ENCODE results near the gene LTB4R2.
A peak's percentile ranks its signal among the peaks of the same experiment; 100 is the strongest.

The LTB4R2 gene

GRCh38 chr14:24309538-24310264, at the start of gene LTB4R2:
TSS of gene LTB4R2 (plus strand) at chr14:24310140. CDS start at chr14:24310665, 525 bp downstream.
- DNase-seq (ENCODE audit: low spot score) = no peak

GRCh38 chr14:24260780-24261157, 49.2 kb upstream of the LTB4R2 start:
- DNase-seq (ENCODE audit: low spot score) = no peak

GRCh38 chr14:24261256-24261968, 48.5 kb upstream of the LTB4R2 start:
- DNase-seq (ENCODE audit: low spot score) = no peak

DNA sequence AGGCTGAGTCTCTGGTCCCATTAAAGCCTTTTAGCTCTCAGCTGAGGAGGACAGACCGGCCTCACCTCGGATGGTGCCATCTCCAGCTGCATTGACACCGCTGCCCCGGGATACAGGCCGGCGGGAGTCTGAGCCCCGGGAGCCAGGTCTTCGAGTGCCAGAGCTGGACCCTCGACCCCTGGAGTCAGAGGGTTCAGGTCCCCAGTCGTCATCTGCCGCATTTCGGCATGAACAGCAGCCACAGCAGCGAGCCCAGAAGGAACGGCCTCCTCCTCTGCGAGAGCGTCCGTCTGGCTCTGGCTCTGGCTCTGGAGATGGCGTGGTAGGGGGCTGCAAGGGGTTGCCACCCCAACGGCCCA, 48.0 kb upstream of the LTB4R2 start:
- no peak for DNase-seq (ENCODE audit: low spot score)

DNA sequence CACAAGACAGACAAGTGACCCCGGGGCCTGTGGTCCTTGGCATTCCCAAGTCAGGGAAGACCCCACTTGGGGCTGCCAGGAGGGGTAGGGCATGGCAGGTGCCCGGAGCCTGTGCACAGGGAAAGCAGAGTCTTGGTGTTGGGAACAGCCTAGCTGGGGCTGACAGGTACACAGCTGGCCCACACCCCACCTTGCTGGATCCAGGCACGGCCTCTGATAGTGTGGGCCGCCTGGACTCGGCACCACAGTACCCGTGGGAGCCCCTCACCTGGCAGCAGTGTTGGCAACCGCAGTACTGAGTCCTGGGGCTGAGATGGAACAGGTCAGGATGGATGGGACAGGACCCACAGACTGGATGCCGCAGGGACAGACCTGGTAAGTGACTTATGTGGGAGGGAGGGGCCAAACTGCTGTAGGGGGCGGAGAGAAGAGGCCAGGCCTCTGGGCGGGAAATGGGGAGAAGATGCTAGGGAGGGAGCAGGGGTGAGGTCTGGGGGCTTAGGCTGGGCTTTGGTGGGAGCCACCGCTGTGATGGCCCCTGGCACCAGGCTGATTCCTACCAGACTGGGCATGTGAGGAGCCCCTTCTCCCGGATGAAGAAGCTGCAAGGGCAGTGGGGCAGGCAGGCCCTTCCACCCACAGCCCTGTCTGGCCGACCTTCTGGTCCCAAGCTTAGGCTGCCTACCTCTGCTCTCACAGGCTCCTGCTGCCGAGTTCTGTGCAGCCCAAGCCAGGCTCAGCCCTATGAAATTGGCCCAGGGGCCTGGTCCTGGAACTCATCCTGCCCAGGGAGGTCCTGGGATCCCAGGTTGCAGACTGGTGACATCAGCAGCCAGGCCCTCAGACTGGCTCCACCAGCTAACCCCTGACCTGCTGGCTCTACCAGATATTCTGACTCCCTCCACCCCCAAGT, 46.9 kb upstream of the LTB4R2 start, which contains the start of gene TGM1:
Gene TGM1 (minus strand): TSS at position 357 of the 913 bp plus-strand sequence. CDS start 825 bp downstream, outside the sequence.
- DNase-seq (ENCODE audit: low spot score) = no peak

- no peak for DNase-seq (ENCODE audit: low spot score)
Measured at GRCh38 chr14:24263848-24264247, 46.1 kb upstream of the LTB4R2 start.

DNA sequence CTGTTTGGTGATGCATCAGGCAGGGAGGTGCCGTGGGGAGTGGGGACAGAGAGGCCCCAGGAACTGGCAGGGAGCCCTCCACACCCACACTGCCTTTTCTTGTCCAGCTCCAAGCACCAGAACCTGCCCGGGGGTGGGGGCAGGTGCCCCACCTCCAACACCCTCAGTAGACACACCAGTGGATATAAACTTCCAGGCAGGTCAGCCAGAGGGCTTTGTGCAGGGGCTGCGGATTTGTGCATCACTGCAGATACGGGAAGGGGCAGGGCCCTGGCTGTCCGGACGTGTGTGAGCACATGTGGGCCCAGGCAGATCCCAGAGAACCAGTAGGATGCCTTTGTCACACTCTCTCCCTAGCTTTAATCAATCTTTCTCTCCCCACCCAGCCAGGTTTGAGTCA, 45.6 kb upstream of the LTB4R2 start:
- no peak for DNase-seq (ENCODE audit: low spot score)

DNA sequence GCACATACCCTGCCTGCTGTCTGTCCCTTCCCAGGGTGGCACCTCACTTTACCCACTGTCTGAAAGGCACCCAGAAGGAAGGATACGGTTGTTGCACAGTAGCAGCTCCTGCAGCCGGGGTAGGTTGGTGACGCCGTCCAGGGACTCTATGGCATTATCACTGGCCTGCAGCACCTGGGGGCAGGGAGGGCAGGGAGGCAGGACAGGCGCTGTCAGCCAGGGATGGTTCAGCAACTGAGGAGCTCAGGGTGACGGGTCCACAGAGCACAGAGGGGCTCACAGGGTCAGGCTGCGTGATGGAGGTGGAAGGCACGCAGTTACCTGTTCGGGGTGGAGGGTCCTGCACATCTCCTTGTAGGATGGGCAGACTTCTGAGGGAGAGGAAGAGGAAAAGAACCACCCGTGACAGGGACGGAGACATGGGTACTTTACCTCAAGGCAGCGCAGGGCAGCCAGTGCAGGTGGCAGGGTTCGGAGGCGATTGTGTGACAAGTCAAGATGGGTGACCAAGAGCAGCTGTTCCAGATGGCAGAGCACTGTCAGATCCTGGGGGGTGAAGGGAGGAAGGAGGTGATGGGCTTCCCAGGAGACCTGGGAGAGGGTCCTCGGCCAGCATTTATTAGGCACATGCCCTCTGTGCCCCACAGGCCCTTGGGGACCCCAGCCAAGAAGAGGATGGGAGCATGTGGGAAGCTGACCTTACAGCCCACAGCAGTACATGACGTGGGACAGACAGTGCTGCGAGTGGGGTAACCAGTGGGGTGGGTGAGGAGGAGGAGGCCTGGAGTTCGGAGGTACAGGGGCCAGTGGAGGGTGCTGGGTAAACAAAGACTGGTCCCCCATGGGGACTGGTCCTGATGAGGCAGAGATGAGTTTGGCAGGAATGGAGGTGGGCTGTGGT, 43.3 kb upstream of the LTB4R2 start:
- no peak for DNase-seq (ENCODE audit: low spot score)

DNA sequence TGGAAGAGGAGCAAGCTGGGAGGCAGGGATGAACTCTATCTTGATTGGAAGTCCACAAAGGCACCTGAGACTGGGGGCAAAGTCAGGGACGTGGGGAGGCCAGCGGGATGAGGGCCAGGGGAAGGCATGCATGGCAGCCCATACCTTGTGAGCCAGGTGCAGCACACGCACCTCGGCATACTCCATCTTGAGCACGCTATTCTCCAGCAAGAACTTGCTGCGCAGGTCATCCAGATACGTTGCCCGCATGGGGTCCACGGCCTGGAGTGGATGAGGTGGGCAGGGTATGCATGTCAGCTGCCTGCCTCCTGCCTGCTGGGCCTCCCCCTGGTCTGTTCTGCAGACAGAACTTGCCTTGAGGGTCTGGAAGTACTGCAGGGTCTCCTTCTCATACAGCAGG, 42.4 kb upstream of the LTB4R2 start:
- no peak for DNase-seq (ENCODE audit: low spot score)

GRCh38 chr14:24268225-24268624, 41.7 kb upstream of the LTB4R2 start:
- no peak for DNase-seq (ENCODE audit: low spot score)

DNA sequence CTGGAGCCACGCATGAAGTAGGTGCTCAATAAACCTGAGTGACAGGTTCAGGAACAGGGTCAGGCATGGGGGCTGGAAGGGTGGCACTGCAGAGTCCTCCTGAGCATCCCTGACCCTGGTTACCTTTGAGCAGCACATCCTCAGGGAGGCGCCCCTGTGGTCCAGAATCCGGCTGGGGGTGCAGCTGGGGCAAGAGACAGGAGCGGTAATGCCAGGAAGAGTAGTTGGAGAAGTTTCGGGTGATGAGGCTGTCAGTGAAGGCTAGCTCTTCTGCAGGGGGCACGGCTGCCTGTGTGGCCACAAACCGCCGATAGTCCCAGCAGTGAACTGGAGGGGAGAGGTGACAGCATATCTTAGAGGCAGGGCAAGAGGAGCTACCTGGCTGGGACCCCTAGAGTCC, 40.6 kb upstream of the LTB4R2 start:
- no peak for DNase-seq (ENCODE audit: low spot score)

- no peak for DNase-seq (ENCODE audit: low spot score)
Measured at GRCh38 chr14:24269910-24270536, 39.9 kb upstream of the LTB4R2 start.

DNA sequence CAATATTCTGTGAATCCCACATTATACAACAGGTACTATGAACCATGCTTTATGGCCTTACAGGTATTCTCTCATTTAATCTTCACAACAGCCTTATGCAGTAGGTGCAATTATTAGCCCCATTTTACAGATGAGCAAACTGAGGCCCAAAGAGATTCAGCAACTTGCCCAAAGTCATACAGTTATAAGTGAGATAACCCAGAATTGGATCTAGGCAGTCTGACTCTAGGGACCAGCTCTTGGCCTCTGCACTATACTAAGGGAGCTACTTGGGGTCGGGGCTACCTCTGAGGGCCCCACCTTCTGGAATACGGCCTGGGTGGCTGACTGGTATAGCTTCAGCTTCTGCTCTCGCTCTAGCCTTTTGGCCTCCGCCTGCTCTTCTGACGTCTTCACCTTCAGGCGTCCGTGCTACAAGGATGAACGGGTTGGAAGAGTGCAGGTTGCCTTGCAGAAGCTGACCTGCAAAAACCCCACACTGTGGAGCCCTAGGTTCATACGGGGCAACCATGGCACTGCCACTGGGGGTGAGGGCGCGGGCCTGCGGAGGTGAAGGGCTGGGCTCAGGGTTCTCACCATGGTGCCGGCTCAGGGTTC, 39.3 kb upstream of the LTB4R2 start:
- no peak for DNase-seq (ENCODE audit: low spot score)

- peak; percentile 93 for DNase-seq (ENCODE audit: low spot score)
Measured at GRCh38 chr14:24271134-24271833, 38.7 kb upstream of the LTB4R2 start, which contains the start of gene RABGGTA. TSS of gene RABGGTA (minus strand) at chr14:24271597. CDS start at chr14:24271115, 482 bp downstream.

DNA sequence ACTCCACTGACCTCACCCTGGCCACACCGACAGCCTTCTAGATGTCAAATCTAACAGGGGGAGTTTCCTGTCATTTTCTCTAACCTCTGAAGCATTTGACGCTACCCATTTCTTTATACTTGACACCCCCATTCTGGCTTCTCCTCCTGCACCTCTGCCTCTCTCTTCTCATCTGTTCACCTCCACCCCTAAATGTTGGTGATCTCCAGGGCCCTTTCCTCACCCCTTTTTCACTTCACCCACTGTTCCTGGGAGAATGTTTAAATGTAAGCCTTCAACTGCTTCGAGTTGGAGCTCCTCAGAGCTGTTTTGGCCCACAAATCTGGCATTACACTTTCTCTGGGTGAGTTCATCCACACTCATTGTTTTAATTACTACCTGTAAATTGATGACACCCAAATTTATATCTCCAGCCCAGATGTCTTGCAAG, 38.1 kb upstream of the LTB4R2 start:
- no peak for DNase-seq (ENCODE audit: low spot score)

DNA sequence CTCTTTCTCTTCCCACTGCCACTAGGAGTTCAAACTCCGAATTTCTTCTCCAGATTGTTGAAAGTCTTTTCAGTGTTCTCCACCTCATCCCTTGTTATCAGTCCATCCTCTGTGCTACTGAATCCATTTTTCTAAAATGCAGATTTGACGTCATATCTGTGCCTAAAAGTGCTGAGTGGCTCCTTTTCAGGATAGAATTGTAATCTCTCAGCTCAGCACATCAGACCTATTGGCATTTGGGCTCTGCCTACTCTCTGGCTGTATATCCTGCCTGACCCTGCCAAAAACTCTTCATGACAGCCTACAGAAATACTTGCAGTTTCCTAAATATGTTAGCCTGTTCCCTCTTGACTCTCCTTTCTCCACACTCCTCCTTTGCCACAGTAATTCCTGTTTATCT, 37.5 kb upstream of the LTB4R2 start:
- DNase-seq (ENCODE audit: low spot score) = no peak

DNA sequence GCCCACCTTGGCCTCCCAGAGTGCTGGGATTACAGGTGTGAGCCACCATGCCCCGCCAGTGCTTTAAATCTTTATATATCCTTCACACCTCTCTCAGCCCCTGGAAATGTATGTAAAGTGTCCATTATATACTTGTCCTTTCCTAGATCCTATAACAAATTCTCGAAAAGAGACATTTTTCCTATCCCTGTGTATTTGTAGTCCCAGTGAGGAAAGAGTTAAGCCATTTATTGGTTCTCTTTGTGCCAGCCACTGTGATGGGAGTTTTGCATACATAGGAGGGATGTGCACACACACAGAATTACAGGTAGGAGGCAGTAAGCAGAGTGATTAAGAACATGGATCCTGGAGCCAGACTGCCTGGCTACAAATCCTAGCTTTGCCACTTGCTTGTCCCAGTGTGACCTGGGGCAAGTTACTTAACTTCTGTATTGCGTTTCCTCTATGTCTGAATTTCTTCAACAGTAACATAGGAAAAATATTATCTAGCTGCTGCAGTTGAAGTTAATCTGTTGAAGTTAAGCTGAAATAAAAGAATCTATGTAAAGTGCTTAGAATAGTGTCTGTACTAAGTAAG, 36.4 kb upstream of the LTB4R2 start:
- DNase-seq (ENCODE audit: low spot score) = peak; percentile 44

DNA sequence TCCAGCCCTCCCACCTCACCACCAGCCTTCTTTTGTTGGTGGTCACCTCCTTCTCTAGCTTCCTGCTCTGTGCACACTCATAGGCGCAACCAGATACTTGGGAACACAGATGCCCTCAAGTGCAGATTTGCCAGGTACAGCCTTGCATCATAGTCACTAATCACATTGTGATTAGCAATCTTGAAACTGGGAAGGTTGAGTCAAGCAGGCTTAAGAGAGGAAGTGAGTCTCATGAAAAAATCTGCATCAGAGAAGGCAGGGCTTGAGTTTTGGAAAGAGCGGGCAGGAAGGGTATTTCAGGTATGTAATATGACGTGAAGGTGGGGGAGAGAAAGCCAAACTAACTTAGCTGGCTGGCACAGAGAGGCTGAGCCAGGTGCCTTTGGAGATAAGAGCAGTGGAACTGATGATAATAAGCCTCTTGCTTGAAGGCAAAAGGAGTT, 35.8 kb upstream of the LTB4R2 start:
- DNase-seq (ENCODE audit: low spot score) = no peak

GRCh38 chr14:24277071-24277470, 32.9 kb upstream of the LTB4R2 start:
- no peak for DNase-seq (ENCODE audit: low spot score)

All from HuH-7 (cell line).